HEK293T (cell line): Measurements from ENCODE around the gene COLEC12.

Source experiments
- CTCF ChIA-PET: fragments of 350-600 bp; formaldehyde crosslinking; extraction: SDS; loops from one replicate; lab custom pipeline; 2021; ENCODE audit warnings: antibody characterized with exemption, inconsistent platforms; lab: Yijun Ruan, JAX
- POLR2A ChIA-PET: fragments of 350-600 bp; formaldehyde crosslinking; extraction: SDS; loops from one replicate; lab custom pipeline; 2020; ENCODE audit warnings: antibody characterized with exemption, inconsistent platforms; lab: Yijun Ruan, JAX
- DNase-seq: peaks from one replicate; pipeline ENCODE4 v3.0.0; 2012; ENCODE audit warnings: mixed read lengths; ENCODE audit errors: extremely low spot score
- ARNT ChIP-seq: fragments of 450-650 bp; IDR thresholded peaks from 2 replicates; pipeline ENCODE4 v1.6.1; 2017; ENCODE audit warnings: mild to moderate bottlenecking
- BHLHE40 ChIP-seq: fragments of 450-650 bp; IDR thresholded peaks from 2 replicates; pipeline ENCODE4 v1.6.1; 2016; ENCODE audit warnings: mild to moderate bottlenecking, moderate library complexity, borderline replicate concordance
- CTBP1 ChIP-seq: fragments of 450-650 bp; IDR thresholded peaks from 2 replicates; pipeline ENCODE4 v1.6.1; 2016; ENCODE audit warnings: borderline replicate concordance
- ELF4 ChIP-seq: fragments of 450-650 bp; IDR thresholded peaks from 2 replicates; pipeline ENCODE4 v1.6.1; 2017; ENCODE audit warnings: antibody characterized with exemption
- FOXA1 ChIP-seq: fragments of 450-650 bp; IDR thresholded peaks from 2 replicates; pipeline ENCODE4 v1.6.1; 2016; ENCODE audit warnings: mild to moderate bottlenecking
- FOXK2 ChIP-seq: fragments of 450-650 bp; IDR thresholded peaks from 2 replicates; pipeline ENCODE4 v1.6.1; 2016; ENCODE audit warnings: mild to moderate bottlenecking
- FOXM1 ChIP-seq: fragments of 450-650 bp; IDR thresholded peaks from 2 replicates; pipeline ENCODE4 v1.6.1; 2017; ENCODE audit warnings: mild to moderate bottlenecking, borderline replicate concordance
- HDGF ChIP-seq: fragments of 450-650 bp; IDR thresholded peaks from 2 replicates; pipeline ENCODE4 v1.6.1; 2017; ENCODE audit warnings: antibody characterized with exemption, borderline replicate concordance
- L3MBTL2 ChIP-seq: fragments of 450-650 bp; conservative IDR thresholded peaks from 2 replicates; pipeline ENCODE4 v1.6.1; 2016; ENCODE audit warnings: mild to moderate bottlenecking
- LEF1 ChIP-seq: fragments of 450-650 bp; IDR thresholded peaks from 2 replicates; pipeline ENCODE4 v1.6.1; 2017; ENCODE audit warnings: mild to moderate bottlenecking, borderline replicate concordance
- NFRKB ChIP-seq: fragments of 450-650 bp; IDR thresholded peaks from 2 replicates; pipeline ENCODE4 v1.6.1; 2016; ENCODE audit warnings: mild to moderate bottlenecking, moderate library complexity
- PKNOX1 ChIP-seq: fragments of 450-650 bp; IDR thresholded peaks from 2 replicates; pipeline ENCODE4 v1.6.1; 2016
- SP1 ChIP-seq: fragments of 450-650 bp; IDR thresholded peaks from 2 replicates; pipeline ENCODE4 v1.6.1; 2017
- SUZ12 ChIP-seq: fragments of 450-650 bp; IDR thresholded peaks from 2 replicates; pipeline ENCODE4 v1.6.1; 2016; ENCODE audit warnings: mild to moderate bottlenecking
- TARDBP ChIP-seq: fragments of 450-650 bp; IDR thresholded peaks from 2 replicates; pipeline ENCODE4 v1.6.1; 2016
- ZNF384 ChIP-seq: fragments of 450-650 bp; IDR thresholded peaks from 2 replicates; pipeline ENCODE4 v1.6.1; 2016

The COLEC12 gene

GRCh38 chr18:356778-357177 is 143.7 kb downstream of the COLEC12 start:
- CTCF ChIA-PET: no interaction called here
- POLR2A ChIA-PET: no interaction called here
- no peak for TF ChIP-seq LEF1
- no peak for TF ChIP-seq SP1
- TF ChIP-seq FOXM1: no peak
- TF ChIP-seq ZNF384: no peak
- TF ChIP-seq TARDBP: no peak
- no peak for TF ChIP-seq SUZ12
- TF ChIP-seq FOXK2: no peak
- TF ChIP-seq PKNOX1: no peak
- no peak for TF ChIP-seq BHLHE40
- TF ChIP-seq NFRKB: no peak
- TF ChIP-seq FOXA1: no peak
- no peak for TF ChIP-seq L3MBTL2
- no peak for TF ChIP-seq ELF4
- no peak for TF ChIP-seq ARNT
- no peak for TF ChIP-seq HDGF
- TF ChIP-seq CTBP1: no peak
- no peak for DNase-seq

- no peak for DNase-seq
- CTCF ChIA-PET: no interaction called here
- POLR2A ChIA-PET: no interaction called here
- no peak for TF ChIP-seq TARDBP
- no peak for TF ChIP-seq FOXM1
- TF ChIP-seq BHLHE40: no peak
- no peak for TF ChIP-seq PKNOX1
- no peak for TF ChIP-seq SP1
- TF ChIP-seq FOXK2: no peak
- no peak for TF ChIP-seq NFRKB
- no peak for TF ChIP-seq SUZ12
- TF ChIP-seq FOXA1: no peak
- TF ChIP-seq HDGF: no peak
- no peak for TF ChIP-seq ARNT
- no peak for TF ChIP-seq L3MBTL2
- TF ChIP-seq ZNF384: no peak
- no peak for TF ChIP-seq ELF4
- no peak for TF ChIP-seq CTBP1
- TF ChIP-seq LEF1: no peak
These were observed 144.8 kb downstream of the COLEC12 start for GRCh38 chr18:355678-356077.

GRCh38 chr18:354471-354870 is 146.0 kb downstream of the COLEC12 start:
- TF ChIP-seq L3MBTL2 (no peak), ARNT (no peak), NFRKB (no peak), FOXA1 (no peak), SP1 (no peak), HDGF (no peak), CTBP1 (no peak), ELF4 (no peak), FOXM1 (no peak), PKNOX1 (no peak), SUZ12 (no peak)
- no peak for DNase-seq
- POLR2A ChIA-PET: no interaction called here
- CTCF ChIA-PET: no interaction called here

- ChIA-PET POLR2A (no interaction called here), CTCF (no interaction called here)
- no peak for DNase-seq
- no peak for TF ChIP-seq L3MBTL2
- no peak for TF ChIP-seq BHLHE40
- TF ChIP-seq LEF1: no peak
- TF ChIP-seq CTBP1: no peak
- no peak for TF ChIP-seq HDGF
- no peak for TF ChIP-seq ARNT
- TF ChIP-seq TARDBP: no peak
- TF ChIP-seq FOXM1: no peak
- TF ChIP-seq FOXK2: no peak
- no peak for TF ChIP-seq ELF4
- no peak for TF ChIP-seq NFRKB
- no peak for TF ChIP-seq PKNOX1
- no peak for TF ChIP-seq ZNF384
- no peak for TF ChIP-seq SUZ12
- TF ChIP-seq SP1: no peak
- TF ChIP-seq FOXA1: no peak
These were observed 146.5 kb downstream of the COLEC12 start for GRCh38 chr18:354003-354402.

- no peak for TF ChIP-seq SP1
- no peak for TF ChIP-seq BHLHE40
- ChIA-PET POLR2A (no interaction called here), CTCF (no interaction called here)
- no peak for DNase-seq
These were observed 148.1 kb downstream of the COLEC12 start for GRCh38 chr18:352438-352837.

GRCh38 chr18:350953-351572 is 149.4 kb downstream of the COLEC12 start:
- TF ChIP-seq FOXK2 (no peak), BHLHE40 (no peak), CTBP1 (no peak), ARNT (no peak)
- ChIA-PET CTCF (no interaction called here), POLR2A (no interaction called here)
- DNase-seq: no peak
